Measurements from ENCODE around the gene TBC1D14. TPM values are rescaled to one million over a fixed set of nuclear protein-coding genes. Genes with fewer than 3 reads are reported as not detected.

TBC1D14 gene
- total RNA-seq, 1 donor, result 39.4 TPM

- peak; percentile 11 for DNase-seq (ENCODE audit: insufficient read length, low spot score, missing footprints)
- no peak for TF ChIP-seq CTCF (IDR thresholded peaks at IDR 0.05; ENCODE audit: extremely low read depth, low read depth, low read length)
- H3K27me3 ChIP-seq (ENCODE audit: insufficient read depth, low read length), result no peaks in the 10 kb centered on the region
- H3K4me2 ChIP-seq (ENCODE audit: insufficient read depth, low read length), result no peak overlapping the region
- no peaks in the 10 kb centered on the region for H3K9me3 ChIP-seq (ENCODE audit: low read depth, low read length)
- H2AFZ ChIP-seq (ENCODE audit: low read length), result no peak overlapping the region
- peaks cover 3% of the 10 kb centered on the region for H3K79me2 ChIP-seq (ENCODE audit: insufficient read depth, low read length)
- H3K27ac ChIP-seq (ENCODE audit: low read depth, low read length), result no peak overlapping the region
- no peaks in the 10 kb centered on the region for H3K36me3 ChIP-seq (ENCODE audit: insufficient read depth, low read length)
- H3K4me1 ChIP-seq (ENCODE audit: insufficient read depth, low read length), result peaks cover 24% of the 10 kb centered on the region
- H4K20me1 ChIP-seq (ENCODE audit: insufficient read depth, low read length), result no peaks in the 10 kb centered on the region
- H3K4me3 ChIP-seq (ENCODE audit: insufficient read depth, low read length), result no peak overlapping the region
These were observed 127.8 kb downstream of the TBC1D14 start for GRCh38 chr4:7037425-7037824.

GRCh38 chr4:7040765-7041164 is 131.1 kb downstream of the TBC1D14 start:
- H3K4me1 ChIP-seq (ENCODE audit: insufficient read depth, low read length), result peaks cover 31% of the 10 kb centered on the region
- peak; percentile 41 for DNase-seq (ENCODE audit: insufficient read length, low spot score, missing footprints)
- no peak overlapping the region for H3K27ac ChIP-seq (ENCODE audit: low read depth, low read length)
- H3K27me3 ChIP-seq (ENCODE audit: insufficient read depth, low read length), result no peaks in the 10 kb centered on the region
- H3K4me3 ChIP-seq (ENCODE audit: insufficient read depth, low read length), result no peak overlapping the region
- no peak for TF ChIP-seq CTCF (IDR thresholded peaks at IDR 0.05; ENCODE audit: extremely low read depth, low read depth, low read length)
- no peak overlapping the region for H2AFZ ChIP-seq (ENCODE audit: low read length)
- H3K4me2 ChIP-seq (ENCODE audit: insufficient read depth, low read length), result no peak overlapping the region
- H3K9me3 ChIP-seq (ENCODE audit: low read depth, low read length), result no peaks in the 10 kb centered on the region
- peaks cover 26% of the 10 kb centered on the region for H3K79me2 ChIP-seq (ENCODE audit: insufficient read depth, low read length)
- H3K36me3 ChIP-seq (ENCODE audit: insufficient read depth, low read length), result no peaks in the 10 kb centered on the region
- peaks cover 21% of the 10 kb centered on the region for H4K20me1 ChIP-seq (ENCODE audit: insufficient read depth, low read length)

- H4K20me1 ChIP-seq (ENCODE audit: insufficient read depth, low read length), result peaks cover 25% of the 10 kb centered on the region
- H3K79me2 ChIP-seq (ENCODE audit: insufficient read depth, low read length), result peaks cover 31% of the 10 kb centered on the region
- no peaks in the 10 kb centered on the region for H3K36me3 ChIP-seq (ENCODE audit: insufficient read depth, low read length)
- H2AFZ ChIP-seq (ENCODE audit: low read length), result no peak overlapping the region
- H3K4me1 ChIP-seq (ENCODE audit: insufficient read depth, low read length), result peaks cover 30% of the 10 kb centered on the region
- TF ChIP-seq CTCF (IDR thresholded peaks at IDR 0.05; ENCODE audit: extremely low read depth, low read depth, low read length), result no peak
- no peaks in the 10 kb centered on the region for H3K9me3 ChIP-seq (ENCODE audit: low read depth, low read length)
- DNase-seq (ENCODE audit: insufficient read length, low spot score, missing footprints), result peak; percentile 79
- H3K4me3 ChIP-seq (ENCODE audit: insufficient read depth, low read length), result no peak overlapping the region
- no peaks in the 10 kb centered on the region for H3K27me3 ChIP-seq (ENCODE audit: insufficient read depth, low read length)
- peak overlapping the region; percentile 80 for H3K4me2 ChIP-seq (ENCODE audit: insufficient read depth, low read length)
- no peak overlapping the region for H3K27ac ChIP-seq (ENCODE audit: low read depth, low read length)
These were observed 131.6 kb downstream of the TBC1D14 start for GRCh38 chr4:7041246-7041645.

- Histone ChIP-seq H4K20me1 (ENCODE audit: insufficient read depth, low read length) (peaks cover 32% of the 10 kb centered on the region), H3K9me3 (ENCODE audit: low read depth, low read length) (no peaks in the 10 kb centered on the region), H3K4me3 (ENCODE audit: insufficient read depth, low read length) (peak overlapping the region; percentile 91), H3K4me1 (ENCODE audit: insufficient read depth, low read length) (peaks cover 25% of the 10 kb centered on the region), H3K36me3 (ENCODE audit: insufficient read depth, low read length) (no peaks in the 10 kb centered on the region), H2AFZ (ENCODE audit: low read length) (peak overlapping the region; percentile 86), H3K4me2 (ENCODE audit: insufficient read depth, low read length) (peak overlapping the region; percentile 80), H3K27me3 (ENCODE audit: insufficient read depth, low read length) (no peaks in the 10 kb centered on the region), H3K27ac (ENCODE audit: low read depth, low read length) (peak overlapping the region; percentile 83), H3K79me2 (ENCODE audit: insufficient read depth, low read length) (peaks cover 38% of the 10 kb centered on the region)
- DNase-seq (ENCODE audit: insufficient read length, low spot score, missing footprints), result no peak
- no peak for TF ChIP-seq CTCF (IDR thresholded peaks at IDR 0.05; ENCODE audit: extremely low read depth, low read depth, low read length)
These were observed 132.3 kb downstream of the TBC1D14 start for GRCh38 chr4:7041801-7042502.

All from osteoblast (primary cell).